ENCODE measurements around the gene CIB2. TPM values are rescaled to one million over a fixed set of nuclear protein-coding genes. Genes with fewer than 3 reads are reported as not detected.
A peak's percentile ranks its signal among the peaks of the same experiment; 100 is the strongest.

The CIB2 gene
- total RNA-seq, 1 donor from 2014 or later, result 2.2 TPM

GRCh38 chr15:78083687-78084448 is 47.4 kb downstream of the CIB2 start:
- DNase-seq (ENCODE audit: low read depth in 2 of 2), result no peak

- no peak for DNase-seq (ENCODE audit: low read depth in 2 of 2)
Observed at GRCh38 chr15:78083186-78083585, 48.1 kb downstream of the CIB2 start.

GRCh38 chr15:78082743-78083110 is 48.5 kb downstream of the CIB2 start:
- no peak for DNase-seq (ENCODE audit: low read depth in 2 of 2)

- peak in 1 of 2 donors; percentile 17 for DNase-seq (ENCODE audit: low read depth in 2 of 2)
Observed at GRCh38 chr15:78082106-78082742, 49.0 kb downstream of the CIB2 start.

GRCh38 chr15:78080088-78080460 is 51.2 kb downstream of the CIB2 start:
- DNase-seq (ENCODE audit: low read depth in 2 of 2), result no peak

- no peak for DNase-seq (ENCODE audit: low read depth in 2 of 2)
Observed at GRCh38 chr15:78079298-78080087, 51.8 kb downstream of the CIB2 start.

- no peak for DNase-seq (ENCODE audit: low read depth in 2 of 2)
Observed at GRCh38 chr15:78077871-78078210, 53.4 kb downstream of the CIB2 start.

GRCh38 chr15:78077053-78077870 is 54.0 kb downstream of the CIB2 start, which contains the start of gene TBC1D2B:
Gene TBC1D2B (minus strand): TSS chr15:78077711. CDS start chr15:78077652, 59 bp downstream.
- peak in 1 of 2 donors; percentile 63 for DNase-seq (ENCODE audit: low read depth in 2 of 2)

GRCh38 chr15:78076231-78077052 is 54.8 kb downstream of the CIB2 start:
- peak in 1 of 2 donors; percentile 32 for DNase-seq (ENCODE audit: low read depth in 2 of 2)

- peak; percentile 80 to 93 for DNase-seq (ENCODE audit: low read depth in 2 of 2)
Observed at GRCh38 chr15:78075490-78076230, 55.6 kb downstream of the CIB2 start.

- no peak for DNase-seq (ENCODE audit: low read depth in 2 of 2)
Observed at GRCh38 chr15:78073046-78073787, 58.0 kb downstream of the CIB2 start.

GRCh38 chr15:78072080-78072892 is 59.0 kb downstream of the CIB2 start:
- no peak for DNase-seq (ENCODE audit: low read depth in 2 of 2)

GRCh38 chr15:78071383-78071782 is 59.9 kb downstream of the CIB2 start:
- no peak for DNase-seq (ENCODE audit: low read depth in 2 of 2)

- DNase-seq (ENCODE audit: low read depth in 2 of 2), result peak in 1 of 2 donors; percentile 46
Observed at GRCh38 chr15:78070049-78070700, 61.1 kb downstream of the CIB2 start.

- no peak for DNase-seq (ENCODE audit: low read depth in 2 of 2)
Observed at GRCh38 chr15:78069462-78070029, 61.7 kb downstream of the CIB2 start.

GRCh38 chr15:78069052-78069414 is 62.2 kb downstream of the CIB2 start:
- DNase-seq (ENCODE audit: low read depth in 2 of 2), result peak in 1 of 2 donors; percentile 62
